Activated CD4-positive, alpha-beta T cell treated with anti-CD3 and anti-CD28 coated beads, Interleukin-2, Interleukin-4, amounts not matched to agents 100 ng/mL and 50 ng/mL, durations not matched to agents 16 hours and 8 hours (primary cell): ENCODE measurements around the gene MTUS2.

Source experiments
- DNase-seq: peaks from one replicate; pipeline ENCODE4 v3.0.0-alpha.2; 2020; ENCODE audit warnings: low spot score

The MTUS2 gene

GRCh38 chr13:29484796-29485195, 664.7 kb downstream of the MTUS2 start:
- no peak for DNase-seq

DNA sequence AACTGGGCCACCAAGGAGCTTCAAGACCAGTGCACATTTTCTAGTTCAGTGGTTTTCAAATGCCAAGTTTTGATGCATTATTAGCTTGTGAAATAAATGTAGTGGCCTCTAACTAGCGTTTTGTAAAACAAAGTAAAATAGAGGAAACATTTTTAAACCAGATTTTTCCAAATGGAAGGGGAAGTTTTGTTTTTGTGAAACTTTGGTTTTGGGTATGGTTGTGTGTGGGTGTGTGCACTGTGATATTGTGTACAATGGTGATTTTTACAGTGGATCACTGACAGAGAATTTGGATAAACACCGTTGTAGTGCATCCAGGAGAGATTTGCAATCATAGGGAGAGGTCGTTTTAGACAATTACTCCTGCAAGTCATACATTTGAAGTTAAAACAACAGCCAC, 666.4 kb downstream of the MTUS2 start:
- no peak for DNase-seq

DNA sequence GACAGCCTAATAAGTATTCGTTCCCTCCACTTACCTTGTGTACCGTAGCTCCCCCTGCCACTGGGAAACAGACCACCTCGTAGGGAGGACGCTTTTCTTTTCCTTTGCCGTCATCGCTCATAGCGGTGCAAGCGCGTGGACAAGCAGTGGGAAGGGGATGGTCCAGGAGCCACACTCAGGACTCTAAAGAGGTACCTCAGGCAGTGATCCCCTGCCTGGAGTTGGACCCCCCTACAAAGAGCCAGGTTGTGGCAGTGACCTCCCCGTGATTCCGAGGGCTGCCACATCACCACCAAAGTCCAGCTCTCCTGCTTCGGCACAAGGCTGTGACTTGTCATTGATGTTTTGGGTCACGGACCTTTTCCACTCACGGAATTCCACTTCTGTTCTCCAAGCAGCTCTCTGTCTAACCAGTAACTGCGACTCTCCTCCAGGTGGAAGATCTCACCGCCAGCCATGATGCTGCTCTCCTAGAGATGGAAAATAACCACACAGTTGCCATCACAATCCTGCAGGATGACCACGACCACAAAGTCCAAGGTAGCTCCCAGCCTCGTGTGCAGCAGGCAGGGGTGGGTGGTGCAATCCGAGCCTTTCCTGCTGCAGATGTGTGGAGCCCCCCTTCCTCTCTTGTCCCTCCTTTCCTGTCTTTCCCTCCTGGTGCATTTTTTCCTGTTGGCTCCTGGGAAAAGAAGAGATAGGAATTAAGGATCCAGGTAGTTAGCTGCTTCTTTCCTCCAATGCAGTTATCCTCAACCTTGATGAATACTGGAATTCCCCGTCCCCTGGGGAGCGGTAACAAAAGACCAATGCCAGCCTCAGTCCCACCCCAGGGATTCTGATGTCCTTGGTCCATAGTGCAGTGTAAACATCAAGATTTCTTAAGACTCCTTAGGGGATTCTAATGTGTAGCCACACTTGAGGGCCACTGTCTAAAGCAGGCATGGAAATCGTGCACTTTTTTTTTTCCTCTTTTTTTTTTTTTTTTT, 667.6 kb downstream of the MTUS2 start:
- DNase-seq: no peak

DNA sequence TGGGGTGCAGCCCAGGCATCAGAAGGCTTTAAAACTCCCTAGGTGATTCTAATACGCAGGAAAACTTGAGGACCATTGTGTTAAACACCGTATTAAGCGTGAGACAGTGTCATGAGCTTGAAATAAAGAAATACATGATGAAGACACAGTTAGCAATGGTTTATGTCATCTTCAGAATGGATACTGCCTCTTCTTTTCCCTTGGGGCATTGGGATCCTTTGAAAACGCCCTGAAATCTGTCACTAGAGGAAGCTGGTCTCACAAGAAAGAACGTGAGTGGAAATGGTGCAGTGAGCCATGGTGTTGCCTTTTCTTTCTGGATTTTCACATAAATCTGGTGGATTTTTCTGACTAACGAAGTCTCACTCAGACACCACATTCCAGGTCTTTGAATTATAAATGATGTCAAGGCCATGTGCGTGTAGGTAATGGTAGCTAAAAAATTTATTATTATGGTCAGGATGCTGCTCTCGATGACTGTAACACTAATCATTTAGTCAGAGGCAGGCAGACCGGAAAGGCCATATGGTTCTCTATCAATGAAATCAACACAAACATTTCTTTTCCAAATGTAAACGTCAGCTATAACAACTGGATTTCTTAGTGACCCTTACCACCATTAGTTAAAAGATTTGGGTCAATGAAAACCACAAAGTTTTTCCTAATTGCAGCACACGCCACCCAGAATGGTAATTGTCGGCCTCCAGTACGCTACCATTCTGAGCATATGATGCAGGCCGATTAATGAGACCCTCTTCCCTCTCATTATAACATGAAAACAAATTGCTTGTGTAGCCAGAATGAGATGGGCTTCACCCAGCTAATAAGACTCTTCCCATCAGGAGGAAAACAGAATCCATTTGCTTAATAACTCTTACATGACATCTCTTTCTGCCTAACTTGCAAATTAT, 669.8 kb downstream of the MTUS2 start:
- DNase-seq: no peak

GRCh38 chr13:29490561-29490885, 670.4 kb downstream of the MTUS2 start:
- no peak for DNase-seq

DNA sequence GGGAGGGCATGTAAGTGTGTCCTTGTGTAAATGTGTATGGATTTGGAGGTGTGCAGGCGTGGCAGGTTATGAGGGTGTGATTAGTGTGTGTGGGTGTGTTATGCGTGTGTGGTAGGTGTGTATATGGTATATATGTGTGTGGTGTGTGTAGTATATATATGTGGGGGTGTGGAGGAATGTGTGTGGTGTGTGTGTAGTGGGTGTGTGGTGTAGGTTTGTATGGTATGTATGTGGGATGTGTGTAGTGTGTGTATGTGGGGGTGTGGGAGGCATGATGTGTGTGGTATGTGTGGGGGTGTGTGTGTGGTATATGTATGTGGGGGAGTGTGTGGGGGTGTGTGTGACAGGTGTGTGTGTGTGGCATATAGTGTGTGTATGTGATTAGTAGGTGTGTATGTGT, 671.1 kb downstream of the MTUS2 start:
- no peak for DNase-seq

DNA sequence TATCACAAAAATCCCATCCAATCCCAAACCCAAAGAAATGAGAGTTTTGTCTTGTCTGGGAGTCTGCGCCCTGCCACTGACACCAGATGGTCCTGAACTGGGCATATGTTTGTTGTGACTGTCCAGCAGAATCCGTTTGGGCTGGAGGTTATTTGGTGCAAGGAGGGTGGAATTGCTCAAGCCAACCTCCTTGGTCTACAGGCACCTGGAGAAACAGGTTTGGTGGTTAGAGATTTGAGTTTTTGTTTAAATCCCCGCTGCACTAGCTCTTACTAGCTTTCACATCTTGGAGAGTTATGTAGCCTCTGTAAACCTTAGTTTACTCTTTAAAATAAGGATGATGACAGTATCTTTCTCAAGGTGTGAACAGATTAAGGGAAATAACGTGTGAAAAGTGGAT, 673.7 kb downstream of the MTUS2 start:
- DNase-seq: no peak

DNA sequence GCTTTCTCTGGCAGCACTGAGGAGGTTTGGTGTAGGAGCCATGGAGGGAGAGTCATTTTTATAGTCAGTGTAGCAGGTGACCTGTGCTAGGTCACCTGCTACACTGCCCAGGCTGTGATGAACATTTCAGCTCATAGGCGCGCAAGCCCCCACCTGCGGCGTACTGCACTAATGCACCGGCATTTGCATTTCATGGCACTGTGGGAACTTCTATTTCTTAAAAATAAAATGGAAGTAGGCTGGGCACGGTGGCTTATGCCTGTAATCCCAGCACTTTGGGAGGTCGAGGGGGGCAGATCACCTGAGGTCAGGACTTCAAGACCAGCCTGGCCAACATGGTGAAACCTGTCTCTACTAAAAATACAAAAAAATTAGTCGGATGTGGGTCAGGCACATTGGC, 674.4 kb downstream of the MTUS2 start:
- DNase-seq: no peak

GRCh38 chr13:29496241-29496712, 676.1 kb downstream of the MTUS2 start:
- DNase-seq: no peak

DNA sequence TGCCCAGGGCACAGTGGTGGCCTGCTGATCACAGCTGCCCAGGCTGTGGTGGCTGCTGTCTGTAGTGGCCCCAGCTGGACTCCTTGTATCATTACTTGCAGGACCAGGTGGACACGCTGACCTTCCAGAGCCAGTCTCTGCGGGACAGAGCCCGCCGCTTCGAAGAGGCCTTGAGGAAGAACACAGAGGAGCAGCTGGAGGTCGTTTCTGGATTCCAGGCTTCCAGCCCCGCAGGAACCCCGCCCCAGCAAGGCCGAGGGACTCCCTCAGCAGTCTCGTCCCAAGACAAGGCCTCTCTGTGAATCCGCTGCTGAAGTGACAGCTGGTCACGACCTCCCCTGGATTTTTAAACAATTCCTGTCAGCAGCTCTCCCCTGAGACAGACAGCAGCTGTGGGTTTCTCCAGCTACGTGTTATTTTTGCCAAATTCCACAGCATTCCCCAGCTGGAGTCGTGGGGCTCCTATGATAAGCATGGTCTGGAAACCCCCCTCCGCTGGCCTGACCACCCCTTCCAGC, 677.1 kb downstream of the MTUS2 start:
- no peak for DNase-seq

- no peak for DNase-seq
Measured at GRCh38 chr13:29498426-29499040, 678.4 kb downstream of the MTUS2 start.

GRCh38 chr13:29499506-29500165, 679.5 kb downstream of the MTUS2 start:
- DNase-seq: no peak

GRCh38 chr13:29500386-29500785, 680.2 kb downstream of the MTUS2 start:
- no peak for DNase-seq

DNA sequence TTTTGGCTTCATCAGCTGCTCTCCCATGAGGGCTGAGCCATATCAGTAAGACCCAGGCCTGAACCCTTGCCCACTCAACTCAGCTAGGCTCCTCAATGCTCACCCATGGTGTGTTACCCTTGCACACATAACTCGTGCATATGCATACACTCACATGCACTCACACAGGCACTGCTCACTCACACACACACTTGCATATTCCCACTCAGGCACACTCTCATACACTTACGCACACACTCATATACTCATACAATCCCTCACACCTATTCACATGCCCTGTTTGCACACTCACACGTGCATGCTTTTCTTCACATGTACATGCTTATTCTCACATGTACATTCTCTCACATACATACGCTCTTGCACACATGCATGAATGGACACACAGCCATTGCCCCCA, 681.5 kb downstream of the MTUS2 start:
- DNase-seq: no peak

DNA sequence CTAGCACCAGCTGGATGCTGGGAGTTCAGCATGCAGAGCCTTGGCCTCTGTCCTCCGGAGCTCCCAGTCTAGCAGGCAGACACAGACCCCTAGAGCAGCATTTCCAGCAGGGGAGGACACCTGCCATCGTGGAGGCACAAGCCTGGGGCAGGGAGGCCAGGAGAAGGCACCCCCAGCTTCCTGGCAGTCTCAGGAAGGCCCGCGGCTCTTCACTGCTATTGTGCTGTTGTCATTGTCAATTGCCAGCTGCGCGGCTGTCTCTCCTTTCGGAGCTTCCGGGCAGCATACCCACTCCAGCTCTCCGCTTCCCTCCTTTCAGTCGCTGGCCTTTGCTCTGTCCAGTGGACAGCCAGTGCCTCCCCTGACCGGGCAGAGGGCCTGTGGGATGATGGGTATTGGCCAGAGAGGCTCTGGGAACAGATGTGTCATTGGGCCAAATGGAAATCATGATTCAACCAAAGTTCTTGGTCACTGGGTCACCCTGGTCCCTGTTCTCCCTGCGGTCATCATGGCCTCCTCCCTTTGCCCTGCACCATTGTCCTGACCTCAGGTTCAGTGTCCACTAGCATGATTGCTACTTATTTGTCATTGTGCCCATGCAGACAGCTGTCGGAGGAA, 682.4 kb downstream of the MTUS2 start:
- no peak for DNase-seq

DNA sequence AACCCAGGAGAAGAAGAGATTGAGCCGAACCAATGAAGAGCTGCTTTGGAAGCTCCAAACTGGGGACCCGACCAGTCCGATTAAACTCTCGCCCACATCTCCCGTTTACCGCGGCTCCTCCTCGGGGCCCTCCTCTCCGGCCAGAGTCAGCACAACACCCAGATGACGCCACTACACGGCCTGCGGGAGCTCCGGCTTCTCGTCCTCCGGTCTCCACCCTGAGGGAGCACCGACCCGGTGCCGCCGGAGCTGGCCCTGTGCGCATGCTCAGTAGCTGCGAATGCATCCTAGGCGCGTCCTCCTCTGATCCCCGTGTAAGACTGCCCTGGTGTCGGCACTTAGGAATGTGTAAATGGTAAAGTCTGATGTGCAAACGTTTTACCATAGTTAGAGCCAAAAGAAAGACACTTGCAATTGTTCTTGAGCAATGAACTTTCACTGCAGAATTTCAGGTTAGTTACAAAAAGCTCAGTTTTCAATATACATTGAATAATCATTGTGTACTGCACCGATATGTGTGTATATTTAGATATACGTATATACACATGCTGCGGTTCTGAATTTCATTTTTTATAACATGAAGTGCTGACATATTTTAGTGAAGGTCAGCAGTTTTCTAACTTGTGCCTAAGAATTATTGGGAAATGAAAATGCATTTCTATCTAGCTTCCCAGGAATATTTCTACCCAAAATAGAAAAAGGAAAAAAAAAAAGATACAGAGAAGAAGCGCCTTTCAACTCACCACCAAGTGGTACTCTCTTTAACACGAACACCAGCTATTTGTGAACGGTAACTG, 683.1 kb downstream of the MTUS2 start:
- no peak for DNase-seq

DNA sequence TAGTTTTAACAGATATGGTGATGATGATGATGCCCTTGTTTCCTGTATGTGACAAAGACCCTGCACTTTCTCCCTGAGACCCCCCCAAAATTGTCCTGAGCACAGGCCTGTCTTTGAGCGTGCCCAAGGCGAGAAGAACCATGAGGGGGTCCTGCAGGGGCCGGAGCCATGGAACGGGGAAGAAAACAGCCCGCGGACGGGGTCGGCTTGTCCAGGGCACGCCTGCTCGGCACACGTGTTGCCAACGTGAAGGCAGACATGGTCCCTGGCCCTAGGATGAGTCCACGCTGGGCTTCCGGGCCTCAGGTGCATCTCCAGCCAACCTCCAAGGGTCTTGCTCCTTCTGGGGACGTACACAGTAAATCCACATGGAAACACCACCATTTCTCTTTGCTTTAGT, 684.6 kb downstream of the MTUS2 start:
- DNase-seq: no peak

GRCh38 chr13:29505511-29505910, 685.4 kb downstream of the MTUS2 start:
- no peak for DNase-seq

DNA sequence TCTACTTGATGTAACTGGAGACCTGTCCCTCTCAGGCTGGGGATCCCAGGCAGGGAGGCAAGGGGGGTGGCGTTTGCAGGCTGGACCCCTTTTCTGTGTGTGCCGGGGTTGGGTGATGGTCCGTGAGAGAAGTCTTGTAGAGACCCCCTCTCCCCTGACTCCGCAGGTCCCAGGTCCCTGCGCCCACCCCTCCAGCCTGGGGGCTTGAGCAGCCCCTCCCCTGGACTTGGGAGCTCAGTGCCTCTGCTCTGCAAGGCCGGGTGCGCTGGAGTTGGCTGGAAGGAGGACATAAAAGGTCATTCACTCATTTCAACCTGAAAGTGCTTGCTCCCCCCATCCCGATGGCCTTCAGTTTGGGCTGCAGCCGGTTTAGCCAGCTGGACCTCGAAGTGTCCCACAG, 685.8 kb downstream of the MTUS2 start:
- no peak for DNase-seq

DNA sequence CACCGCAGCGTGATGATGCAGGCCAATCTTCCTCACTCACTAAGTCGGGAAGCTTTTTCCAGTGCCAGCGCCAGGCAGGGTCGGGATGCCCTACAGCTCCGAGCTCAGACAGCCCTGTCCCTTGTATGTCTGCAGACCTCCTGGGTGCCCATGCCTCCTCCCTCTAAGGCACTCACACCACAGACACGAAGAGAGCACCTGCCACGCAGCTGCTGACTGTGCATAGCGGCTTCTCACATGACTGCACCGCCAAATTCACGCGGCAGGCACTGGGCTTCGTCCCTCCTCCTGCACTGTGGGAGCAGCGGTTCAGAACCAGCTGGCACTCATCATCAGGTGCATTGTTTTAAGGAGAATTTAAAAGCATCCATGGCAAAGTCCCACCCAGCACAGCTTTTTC, 687.2 kb downstream of the MTUS2 start:
- no peak for DNase-seq
